K562 (cell line): ENCODE data around the gene ADAR. TPM values are rescaled to one million over a fixed set of nuclear protein-coding genes. Genes with fewer than 3 reads are reported as not detected.
A peak's percentile ranks its signal among the peaks of the same experiment; 100 is the strongest.

Experiments
- C11orf30 ChIP-seq: fragments of 450-650 bp; IDR thresholded peaks from 2 replicates; pipeline ENCODE4 v1.6.1; 2016; ENCODE audit warnings: low read depth, mild to moderate bottlenecking
- DPF2 ChIP-seq: fragments of 450-650 bp; IDR thresholded peaks from 2 replicates; pipeline ENCODE4 v1.6.1; 2016
- E2F1 ChIP-seq: sonication (generic); formaldehyde crosslinking; IDR thresholded peaks from 2 replicates; pipeline ENCODE4 v1.8.1; 2023; ENCODE audit warnings: mild to moderate bottlenecking, missing genetic modification reagents, moderate library complexity
- E2F6 ChIP-seq, 2 experiments: IDR thresholded peaks; 2 replicates each; pipeline ENCODE4 v1.6.1; 2011; ENCODE audit warnings: borderline replicate concordance in 1 of 2, control low read depth in 1 of 2, low read depth in 1 of 2, low read length in 1 of 2, mild to moderate bottlenecking in 1 of 2, mixed read lengths in 1 of 2, moderate library complexity in 1 of 2; ENCODE audit not compliant: insufficient read depth in 1 of 2, insufficient read length in 1 of 2, poor library complexity in 1 of 2, severe bottlenecking in 1 of 2; ENCODE audit errors: extremely low read depth in 1 of 2
- ELK3 ChIP-seq: fragments of 450-650 bp; formaldehyde crosslinking; IDR thresholded peaks from 2 replicates; pipeline ENCODE4 v1.4.0; 2020; ENCODE audit warnings: mild to moderate bottlenecking
- GMEB1 ChIP-seq: fragments of 250-450 bp; sonication (Bioruptor Pico); IDR thresholded peaks from 2 replicates; pipeline ENCODE4 v1.4.0; 2020; ENCODE audit warnings: mild to moderate bottlenecking
- HEY1 ChIP-seq: fragments of 250-450 bp; sonication (Bioruptor Pico); IDR thresholded peaks from 2 replicates; pipeline ENCODE4 v1.5.0; 2020; ENCODE audit warnings: mild to moderate bottlenecking, moderate library complexity, borderline replicate concordance
- HINFP ChIP-seq: fragments of 450-650 bp; conservative IDR thresholded peaks from 2 replicates; pipeline ENCODE4 v1.6.1; 2016; ENCODE audit warnings: missing genetic modification characterization, low read depth, mild to moderate bottlenecking, control low read depth, missing compliant biosample characterization
- HNRNPLL ChIP-seq: fragments of 200-400 bp; formaldehyde crosslinking; IDR thresholded peaks from 2 replicates; pipeline ENCODE4 v1.6.1; 2017; ENCODE audit warnings: low read length, low read depth, mild to moderate bottlenecking; ENCODE audit not compliant: poor library complexity, severe bottlenecking
- JUND ChIP-seq, 2 experiments: IDR thresholded peaks; 2 replicates in 1 of 2; 3 replicates in 1 of 2; pipeline ENCODE4 v1.6.1; 2011; ENCODE audit warnings: borderline replicate concordance in 2 of 2, low read depth in 2 of 2, low read length in 2 of 2, improper control_type of control experiment in 1 of 2, missing biosample characterization in 1 of 2, missing genetic modification characterization in 1 of 2, missing genetic modification reagents in 1 of 2
- MITF ChIP-seq: IDR thresholded peaks from 2 replicates; pipeline ENCODE4 v1.6.1; 2014; ENCODE audit warnings: antibody characterized with exemption
- RHOXF2B ChIP-seq: fragments of 250-450 bp; sonication (Bioruptor Pico); conservative IDR thresholded peaks from 2 replicates; pipeline ENCODE4 v1.5.1; 2021
- SETDB1 ChIP-seq: IDR thresholded peaks from one replicate; pipeline ENCODE4 v1.6.1; 2012; ENCODE audit warnings: low read length, control low read depth, inconsistent platforms
- STAT5B ChIP-seq: fragments of 250-450 bp; sonication (Bioruptor Pico); IDR thresholded peaks from 2 replicates; pipeline ENCODE4 v1.8.0; 2021; ENCODE audit warnings: mild to moderate bottlenecking, inconsistent platforms
- TAF1 ChIP-seq: IDR thresholded peaks from 2 replicates; pipeline ENCODE4 v1.6.1; 2011; ENCODE audit warnings: mild to moderate bottlenecking, low read length, moderate library complexity; ENCODE audit not compliant: insufficient read depth, control insufficient read depth, severe bottlenecking; ENCODE audit errors: extremely low read depth
- ZNF197 ChIP-seq: fragments of 200-800 bp; sonication (Bioruptor generic); IDR thresholded peaks from 2 replicates; pipeline ENCODE4 v1.6.1; 2016; ENCODE audit warnings: low read depth, missing genetic modification characterization, missing compliant biosample characterization
- ZNF263 ChIP-seq: sonication (generic); formaldehyde crosslinking; IDR thresholded peaks from 2 replicates; pipeline ENCODE4 v1.8.0; 2022; ENCODE audit warnings: mild to moderate bottlenecking, missing genetic modification reagents, borderline replicate concordance
- polyA plus RNA-seq, 8 experiments: library from polyadenylated mRNA; depleted of rRNA in 4 of 8; stranded (reverse) in 5 of 8; unstranded in 3 of 8; fragments of >200 nt; fragmentation: Nextera tagmentation in 2 of 8; fragmentation: Illumina TruSeq in 1 of 8; extraction: Ambion mirVana in 2 of 8; extraction: Trizol in 1 of 8; gene quantifications; 2 replicates each; pipeline versions ENCODE4 v1.2.1 to v1.2.3, GENCODE V29; 2011 to 2014; ENCODE audit warnings: inconsistent platforms in 1 of 8, missing spikeins in 1 of 8
- total RNA-seq, 7 experiments: library from RNA; depleted of rRNA in 6 of 7; stranded (reverse); fragments of >200 nt in 6 of 7; fragmentation: Illumina TruSeq in 2 of 7; extraction: Trizol in 2 of 7; gene quantifications; 2 replicates each; pipeline versions ENCODE4 v1.2.1 to v1.2.3, GENCODE V29; 2011 to 2021; ENCODE audit warnings: low replicate concordance in 1 of 7

Gene ADAR
- total and polyA plus RNA-seq, 9 of the 15 experiments (the other 6 are each of a cell fraction or from before 2014, with no cell fraction given): 30.1 to 123 (median 60.2) TPM

GRCh38 chr1:154558720-154559465 lies 49.1 kb downstream of the ADAR start (continued):
- TF ChIP-seq E2F6 (IDR thresholded peaks at IDR 0.05; ENCODE audit: borderline replicate concordance in 1 of 2, extremely low read depth in 1 of 2, insufficient read depth in 1 of 2, insufficient read length in 1 of 2, low read depth in 1 of 2, low read length in 1 of 2, poor library complexity in 1 of 2, severe bottlenecking in 1 of 2) (peak; percentile 98 to 99), ELK3 (no peak; the same call in 1 of the 2 replicates), ZNF197 (CRISPR knock-in tag) (peak; percentile 81; the same call in 1 of the 2 replicates), JUND (IDR thresholded peaks at IDR 0.05; ENCODE audit: borderline replicate concordance, low read depth, low read length) (peak; percentile 41; the same call in 1 of the 2 replicates), JUND (tag; IDR thresholded peaks at IDR 0.05; ENCODE audit: borderline replicate concordance, low read depth, low read length) (peak; percentile 42; the same call in 2 of the 3 replicates), E2F1 (CRISPR knock-in tag) (peak; percentile 91), DPF2 (peak; percentile 25), HINFP (tag) (no peak), HEY1 (CRISPR knock-in tag) (0 out of 2 replicates have a peak, but pooled peaks have one; percentile 21), C11orf30 (peak; percentile 80), MITF (peak; percentile 99), SETDB1 (no peak), ZNF263 (peak; percentile 80; the same call in 1 of the 2 replicates), GMEB1 (CRISPR knock-in tag) (peak; percentile 100), HNRNPLL (peak; percentile 66), TAF1 (peak; percentile 42), RHOXF2B (CRISPR knock-in tag) (no peak), STAT5B (CRISPR knock-in tag) (no peak)
